IPS DF 4.7 (cell line): Measurements from ENCODE around the gene EPN2.
A peak's percentile ranks its signal among the peaks of the same experiment; 100 is the strongest.
"Not testable (repeated sequence)": the region's sequence is repeated elsewhere in the genome, so short reads cannot be mapped to it uniquely, and the experiment has no call there.

Source experiments
- DNase-seq: peaks from one replicate; pipeline ENCODE4 v3.0.0-alpha.2; 2013; ENCODE audit warnings: low spot score; ENCODE audit errors: extremely low read depth

EPN2 gene

DNA sequence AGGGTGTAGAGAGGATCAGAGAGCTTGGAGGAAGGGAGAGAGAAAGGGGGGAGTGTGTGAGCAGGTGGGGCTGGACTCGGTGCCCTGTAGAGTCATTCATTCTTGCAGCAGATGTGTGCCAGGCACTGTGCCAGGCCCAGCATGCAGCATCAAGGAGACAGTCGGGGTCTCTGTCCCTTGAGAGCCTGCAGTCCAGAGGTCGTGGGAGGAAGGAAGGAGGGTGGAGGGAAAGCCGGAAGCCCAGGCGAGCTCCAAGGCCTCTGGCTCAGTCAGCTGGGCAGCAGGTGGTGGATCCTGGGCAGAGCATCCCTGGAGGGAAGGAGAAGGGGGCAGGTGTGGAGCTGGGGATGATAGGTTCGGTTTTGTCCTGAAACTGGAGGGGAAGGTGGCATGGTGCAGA lies 27.5 kb downstream of the EPN2 start:
- DNase-seq, result no peak

DNA sequence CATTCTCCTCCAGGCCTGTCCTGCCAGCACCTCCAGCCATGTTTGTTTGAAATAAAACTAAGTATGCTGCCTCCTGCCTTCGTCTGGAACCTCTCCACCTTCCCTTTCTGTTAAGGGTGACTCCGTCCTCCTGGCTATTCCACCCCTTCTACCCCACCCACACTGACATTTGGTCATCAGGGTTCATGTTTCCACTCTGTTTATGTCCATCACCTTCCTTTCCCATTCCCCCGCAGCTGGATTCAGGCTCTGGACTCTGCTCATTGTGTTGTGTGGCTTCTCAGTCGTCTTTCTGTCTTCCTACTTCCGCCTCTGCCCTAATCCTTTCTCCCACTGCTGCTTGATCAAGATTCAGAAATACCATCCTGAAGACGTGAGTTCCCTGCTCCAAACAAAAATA lies 28.6 kb downstream of the EPN2 start:
- no peak for DNase-seq

DNA sequence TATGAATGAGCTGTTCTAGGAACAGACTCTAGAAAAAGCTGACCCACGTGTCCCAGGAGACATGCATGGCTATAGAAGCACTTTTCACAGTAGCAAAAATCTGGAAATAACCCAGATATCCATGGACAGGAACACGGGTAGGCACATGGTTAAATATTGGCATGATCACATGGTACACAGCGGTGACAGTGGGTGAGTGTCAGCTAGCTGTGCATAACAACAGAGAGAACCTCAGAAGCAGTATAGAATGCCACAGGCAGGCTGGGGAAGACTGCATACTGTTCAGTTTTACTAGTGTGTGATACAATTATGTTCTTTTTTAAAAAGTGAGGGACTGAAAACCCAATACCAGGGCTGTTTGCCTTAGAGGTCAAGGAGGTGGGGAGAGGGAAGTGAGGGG lies 31.4 kb downstream of the EPN2 start:
- DNase-seq, result no peak

DNA sequence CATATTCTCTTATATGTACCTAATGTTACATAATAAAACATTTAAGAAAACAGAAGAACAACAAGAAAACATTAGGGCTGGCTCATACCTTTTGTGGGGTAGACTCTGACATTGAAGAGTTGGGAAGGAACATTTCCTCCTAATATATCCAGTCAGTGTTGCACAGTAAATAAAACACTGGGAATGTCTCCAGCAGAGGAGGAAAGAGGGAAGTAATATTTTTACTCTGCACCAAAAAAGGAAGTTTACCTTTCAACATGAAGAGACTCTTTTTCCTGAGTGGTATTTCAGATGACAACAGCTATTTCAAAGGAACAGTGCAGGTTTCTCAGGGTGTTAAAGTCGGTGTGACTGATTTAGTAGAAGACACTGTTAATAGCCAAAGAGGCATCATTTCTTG lies 31.9 kb downstream of the EPN2 start:
- DNase-seq, result no peak

DNA sequence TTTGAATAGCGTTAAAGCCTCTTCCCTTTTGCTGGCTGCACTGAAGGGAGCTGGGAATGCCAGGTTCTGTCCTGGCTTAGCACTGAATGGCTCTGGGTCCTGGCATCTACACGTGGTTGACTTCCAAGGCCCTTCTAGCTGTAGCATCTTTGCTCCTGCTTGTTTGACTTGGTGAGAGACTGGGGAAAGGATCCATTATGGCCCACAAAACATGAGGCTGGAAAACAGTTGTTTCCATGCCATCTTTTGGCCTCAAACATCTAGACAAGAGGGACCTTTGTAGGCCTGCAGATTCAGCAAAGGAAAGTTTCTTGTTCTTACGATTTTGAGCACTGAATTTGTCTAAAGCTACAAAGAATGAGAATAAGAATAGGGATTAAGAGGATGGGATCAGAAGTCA lies 32.5 kb downstream of the EPN2 start:
- no peak for DNase-seq

DNA sequence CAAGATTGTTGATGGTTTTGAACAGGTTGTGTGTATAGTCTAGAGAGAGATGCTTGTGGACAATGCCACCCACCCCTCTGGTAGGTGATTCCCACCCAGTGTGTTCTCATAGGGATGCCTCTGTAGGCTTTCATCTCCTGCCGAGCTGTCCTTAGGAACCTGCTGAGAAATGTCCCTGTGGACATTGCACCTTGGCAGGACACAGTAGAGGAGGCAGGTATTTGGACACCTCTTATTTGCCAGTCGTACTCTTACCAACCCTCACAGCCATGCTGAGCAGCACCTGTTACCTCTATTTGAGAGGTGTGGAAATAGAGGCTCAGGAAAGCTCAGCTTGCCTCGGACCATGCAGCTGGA lies 33.2 kb downstream of the EPN2 start:
- DNase-seq, result no peak

DNA sequence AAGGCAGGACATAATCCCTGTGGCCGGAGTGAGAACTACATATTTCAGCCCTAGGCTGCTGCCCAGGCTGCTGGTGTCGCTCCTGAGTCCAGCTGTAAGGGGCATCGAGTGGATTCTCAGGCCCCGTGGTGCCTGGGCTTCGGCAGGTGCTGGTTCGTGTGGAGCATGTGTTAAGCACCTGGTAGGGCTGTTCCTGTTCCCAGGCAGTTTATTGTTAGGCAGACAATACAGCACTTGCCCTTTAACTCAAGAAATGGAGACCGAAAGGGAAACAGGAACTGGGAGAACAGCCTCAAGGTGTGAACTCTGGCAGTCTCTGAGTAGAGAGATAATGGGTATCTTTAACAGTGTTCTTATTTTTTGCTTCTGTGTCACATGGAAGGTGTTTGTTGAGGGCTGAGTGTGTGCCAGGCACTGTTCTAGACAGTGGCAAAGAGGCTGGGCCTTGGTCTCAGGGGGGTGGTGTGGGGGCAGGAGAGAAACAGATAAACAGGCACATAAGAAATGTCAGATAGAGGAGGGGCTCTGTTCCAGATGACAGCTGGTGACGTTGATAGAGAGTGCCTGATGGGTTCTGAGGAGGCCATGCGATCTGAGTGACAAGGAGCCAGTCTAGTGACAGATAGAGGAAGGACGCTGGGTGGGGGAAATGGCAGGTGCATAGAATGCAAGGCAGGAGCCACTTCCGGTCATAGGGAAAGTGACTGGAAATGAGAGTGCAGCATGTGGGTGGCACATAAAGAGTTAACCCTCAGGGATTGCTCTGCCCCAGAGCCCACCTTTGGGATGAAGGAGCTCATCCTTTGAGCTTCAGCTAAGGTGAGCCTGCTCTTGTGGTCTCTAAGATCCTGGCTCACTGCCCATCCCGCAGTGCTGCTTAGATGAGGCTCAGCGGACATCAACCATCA lies 33.8 kb downstream of the EPN2 start:
- no peak for DNase-seq

DNA sequence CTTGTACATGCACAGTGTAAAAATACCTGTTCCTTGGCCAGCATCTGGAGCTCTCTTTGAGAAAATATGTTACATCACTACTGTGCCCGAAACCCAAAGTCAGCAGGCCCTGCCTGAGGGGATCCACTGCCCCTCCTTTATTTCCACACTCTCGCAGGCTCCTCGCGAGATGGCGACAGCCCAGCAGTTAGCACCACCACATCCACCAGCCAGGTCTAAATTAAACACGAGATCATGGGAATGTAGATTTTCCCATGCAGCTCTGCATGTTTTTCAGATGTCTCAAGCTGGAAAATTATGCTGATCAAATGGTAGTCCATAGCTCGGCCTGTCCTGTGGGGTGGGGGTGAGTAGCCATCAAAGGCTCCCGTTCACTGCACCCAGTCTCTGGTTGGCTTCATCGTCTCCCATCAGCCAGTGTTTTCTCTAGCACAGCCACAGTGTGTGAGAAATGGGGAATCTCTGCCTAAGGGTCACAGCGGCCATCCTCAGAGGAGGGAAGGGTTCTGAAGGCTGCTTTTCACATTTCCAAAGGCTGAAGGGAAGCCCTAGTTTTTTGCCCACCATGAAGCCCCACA lies 34.7 kb downstream of the EPN2 start:
- no peak for DNase-seq

DNA sequence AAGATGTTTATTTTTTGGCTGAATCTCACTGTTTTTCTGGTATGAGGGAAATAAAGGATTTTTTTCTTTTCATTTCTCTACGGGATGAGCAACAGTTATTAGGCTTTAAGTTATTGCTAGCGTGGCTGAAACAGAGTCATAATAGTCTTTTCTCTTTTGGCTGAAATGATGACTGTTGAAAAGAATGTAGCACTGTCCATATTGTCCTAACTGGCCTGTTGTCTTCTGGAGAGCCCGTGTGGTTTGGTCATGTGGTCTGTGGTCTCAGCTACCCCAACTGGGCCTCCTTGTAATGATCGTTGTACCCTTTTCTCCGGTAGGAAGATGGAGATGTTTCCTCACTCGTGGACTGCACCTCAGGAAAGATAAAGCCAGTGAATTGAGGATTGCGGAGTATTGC lies 36.6 kb downstream of the EPN2 start:
- no peak for DNase-seq

DNA sequence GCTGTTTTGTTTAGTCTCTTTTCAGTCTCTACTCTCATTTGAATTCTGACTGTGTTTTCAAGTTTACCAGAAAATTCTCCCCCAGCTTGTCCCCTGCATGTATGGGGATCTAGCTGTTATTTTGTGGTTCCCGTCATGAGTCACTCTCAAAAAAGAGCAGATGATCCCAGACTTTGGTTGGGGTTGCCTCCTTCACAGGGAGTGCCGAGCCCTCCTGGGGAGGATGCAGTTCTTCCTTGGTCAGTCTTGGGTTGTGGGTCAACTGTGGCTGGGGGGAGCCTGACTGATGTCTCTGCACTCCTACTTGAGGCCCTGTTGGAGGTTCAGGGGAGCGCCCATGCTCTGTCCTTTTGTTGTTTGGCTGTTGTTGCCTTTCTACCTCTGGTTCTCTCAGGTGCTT lies 37.7 kb downstream of the EPN2 start:
- DNase-seq, result no peak

DNA sequence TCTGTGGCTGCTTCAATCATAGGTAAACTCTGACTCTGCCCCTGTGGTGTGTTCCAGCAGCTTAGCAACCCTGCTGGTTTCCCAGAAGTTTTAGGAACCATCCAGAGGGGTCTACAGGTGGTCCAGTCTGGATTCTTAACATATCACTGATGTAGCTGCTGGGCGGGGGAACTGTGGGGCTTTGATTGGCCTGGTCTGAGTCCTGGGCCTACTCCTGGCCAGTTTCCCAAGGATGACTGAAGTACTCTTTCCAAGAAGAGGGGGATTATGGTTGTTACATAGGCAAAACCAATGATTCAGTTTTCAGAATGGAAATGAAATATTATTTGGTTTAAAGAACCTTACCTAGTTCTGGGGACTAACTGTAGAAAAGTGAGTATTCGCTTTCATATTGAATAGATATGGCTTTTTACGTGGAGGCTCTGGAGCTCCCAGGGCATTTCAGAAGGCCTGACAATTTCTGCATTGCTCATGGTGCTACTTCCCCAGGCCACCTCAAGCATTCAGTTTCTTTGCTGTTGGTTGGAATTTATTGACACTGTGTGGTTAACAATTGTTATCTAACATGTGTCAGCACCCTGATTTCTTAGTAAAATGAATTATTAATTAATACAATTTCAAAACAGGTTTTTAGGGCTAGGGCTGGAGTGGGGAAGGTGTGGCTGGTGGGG lies 38.4 kb downstream of the EPN2 start:
- no peak for DNase-seq

DNA sequence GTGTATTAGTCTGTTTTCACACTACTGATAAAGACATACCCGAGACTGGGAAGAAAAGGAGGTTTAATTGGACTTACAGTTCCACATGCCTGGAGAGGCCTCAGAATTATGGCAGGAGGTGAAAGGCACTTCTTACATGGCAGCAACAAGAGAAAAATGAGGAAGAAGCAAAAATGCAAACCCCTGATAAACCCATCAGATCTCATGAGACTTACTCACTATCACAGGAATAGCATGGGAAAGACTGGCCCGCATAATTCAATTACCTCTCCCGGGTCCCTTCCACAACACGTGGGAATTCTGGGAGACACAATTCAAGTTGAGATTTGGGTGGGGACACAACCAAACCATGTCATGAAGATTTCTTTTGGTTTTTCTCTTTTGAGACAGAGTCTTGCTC lies 41.1 kb downstream of the EPN2 start:
- DNase-seq, result not testable (repeated sequence)

DNA sequence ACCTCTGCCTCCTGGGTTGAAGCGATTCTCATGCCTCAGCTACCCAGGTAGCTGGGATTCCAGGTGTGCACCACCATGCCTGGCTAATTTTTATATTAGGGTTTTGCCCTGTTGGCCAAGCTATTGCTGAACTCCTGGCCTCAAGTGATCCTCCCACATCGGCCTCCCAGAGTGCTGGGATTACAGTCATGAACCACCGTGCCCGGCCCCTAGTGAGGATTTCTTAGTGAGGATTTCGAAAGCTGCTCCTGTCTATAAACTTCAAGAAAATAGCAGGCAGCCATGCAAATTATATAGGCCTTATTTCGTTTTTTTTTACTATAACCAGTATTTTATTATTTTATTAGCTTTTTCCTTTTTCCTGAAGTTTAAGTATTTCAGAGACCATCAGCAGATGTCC lies 41.6 kb downstream of the EPN2 start:
- DNase-seq, result no peak

DNA sequence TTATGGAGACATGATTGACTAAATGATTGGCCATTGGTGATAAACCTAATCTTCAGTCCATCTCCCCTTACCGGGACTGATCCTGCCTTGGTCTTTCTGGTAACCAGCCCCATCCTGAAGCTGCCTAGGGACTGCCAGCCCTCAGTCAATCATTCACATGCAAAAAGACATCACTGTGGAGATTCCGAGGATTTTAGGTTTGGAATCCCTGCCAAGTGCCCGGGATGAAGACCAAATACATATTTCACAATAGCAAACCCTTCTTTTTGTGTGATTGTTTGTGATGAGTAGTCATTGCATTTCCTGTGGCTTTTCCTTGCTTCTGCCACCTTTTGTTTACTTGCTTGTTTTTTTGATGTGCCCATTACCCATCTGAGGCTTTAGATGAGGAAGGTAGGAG lies 44.0 kb downstream of the EPN2 start:
- DNase-seq, result no peak

DNA sequence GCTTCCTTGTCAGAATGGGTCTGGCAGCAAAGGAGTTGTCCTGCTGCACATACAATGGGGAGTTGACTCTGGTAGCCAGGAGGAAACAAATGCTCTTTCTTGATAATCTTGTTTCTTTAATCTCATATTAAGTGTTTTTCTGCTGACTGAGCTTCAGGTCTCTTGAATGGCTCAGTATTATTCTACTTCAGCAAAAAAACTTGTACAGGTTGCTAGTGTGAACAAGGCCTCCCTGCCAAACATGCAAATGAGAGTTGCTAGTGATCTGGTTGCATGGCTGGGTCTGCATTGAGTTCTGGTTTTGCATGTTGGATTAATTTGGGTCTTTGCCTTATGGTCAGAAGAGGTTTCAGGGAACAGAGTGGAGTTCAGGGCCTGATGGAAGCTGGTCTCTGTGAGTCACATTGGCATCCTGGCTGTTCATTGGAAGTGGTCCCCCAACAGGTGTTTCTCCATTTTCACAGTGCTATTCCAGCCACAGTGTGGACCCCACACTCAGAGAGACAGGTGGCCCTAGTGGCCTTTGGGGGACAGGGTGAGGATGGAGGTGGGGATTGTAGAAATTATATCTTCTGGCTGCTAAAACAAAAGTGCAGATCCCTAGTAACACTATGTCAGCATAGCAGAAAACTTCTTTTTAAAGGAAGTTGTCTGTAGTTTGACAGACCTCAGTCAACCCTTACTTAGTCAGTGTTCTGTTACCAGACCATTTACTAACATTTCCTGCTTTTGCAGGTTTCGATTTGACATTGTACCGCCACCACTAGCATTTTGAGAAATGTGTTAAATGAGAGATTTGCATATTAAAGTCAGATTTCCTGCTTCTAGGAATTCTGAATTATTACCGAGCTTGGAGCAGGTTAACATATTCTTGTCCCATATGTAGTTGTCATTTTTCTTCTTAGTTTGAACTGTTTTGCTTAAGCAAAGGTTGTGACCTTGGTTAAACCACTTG lies 47.1 kb downstream of the EPN2 start:
- DNase-seq, result no peak

DNA sequence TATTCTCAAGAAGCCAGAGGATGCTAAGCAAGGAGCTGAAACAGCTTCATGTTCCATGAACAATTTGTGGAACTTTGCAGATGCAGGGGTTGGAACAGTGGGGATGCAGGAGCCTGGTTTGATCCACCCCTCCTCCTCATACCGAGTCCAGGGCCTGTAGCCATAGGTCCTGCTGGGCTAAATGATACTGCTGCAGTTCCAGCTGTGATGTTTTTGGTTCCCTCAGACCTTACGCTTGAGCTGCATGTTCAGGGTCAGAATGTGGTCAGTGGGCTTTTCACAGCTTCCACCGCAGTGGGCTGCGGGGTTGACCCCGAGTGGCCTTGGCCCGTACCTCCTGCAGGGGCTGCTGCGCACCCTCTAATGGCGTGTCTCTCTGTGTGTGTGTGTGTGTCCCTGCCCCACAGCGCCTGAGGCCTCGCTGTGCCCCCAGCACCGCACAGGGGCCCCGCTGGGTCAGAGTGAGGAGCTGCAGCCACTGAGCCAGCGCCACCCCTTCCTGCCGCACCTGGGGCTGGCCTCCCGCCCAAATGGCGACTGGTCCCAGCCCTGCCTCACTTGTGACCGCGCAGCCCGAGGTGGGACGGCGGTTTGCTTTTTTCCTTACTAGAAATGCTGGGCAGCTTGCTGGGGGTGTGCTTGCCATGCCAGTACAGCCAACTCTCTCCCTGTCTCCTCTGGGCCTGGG lies 48.2 kb downstream of the EPN2 start:
- DNase-seq, result no peak

DNA sequence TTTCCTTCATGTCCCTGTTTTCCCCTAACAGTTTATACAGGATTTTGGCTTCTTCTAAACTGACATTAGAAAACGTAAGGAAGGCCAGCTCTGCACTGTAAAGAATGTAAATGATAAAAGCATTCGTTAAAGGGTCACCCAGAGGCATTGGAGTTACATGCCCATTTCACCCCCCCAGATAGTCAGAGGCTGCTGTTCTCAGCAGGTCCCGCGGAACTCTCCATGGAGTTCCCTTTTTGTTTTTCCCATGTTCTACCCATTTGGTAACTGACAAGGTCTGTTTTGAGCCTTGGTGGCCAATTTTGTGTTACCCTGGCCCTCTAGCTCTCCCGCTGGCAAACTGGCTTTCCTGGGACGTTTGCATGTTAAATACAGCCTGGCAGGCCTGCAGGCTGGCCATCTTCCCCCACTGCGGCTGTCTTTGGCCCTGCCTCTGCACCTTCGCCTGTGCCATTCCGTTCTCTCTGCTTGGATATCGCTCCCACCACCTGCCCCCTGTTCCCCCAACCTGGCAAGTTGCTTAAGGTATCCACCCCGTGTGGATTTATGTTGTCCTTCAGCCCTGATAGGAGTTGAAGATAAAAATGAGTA lies 49.7 kb downstream of the EPN2 start:
- DNase-seq, result no peak

DNA sequence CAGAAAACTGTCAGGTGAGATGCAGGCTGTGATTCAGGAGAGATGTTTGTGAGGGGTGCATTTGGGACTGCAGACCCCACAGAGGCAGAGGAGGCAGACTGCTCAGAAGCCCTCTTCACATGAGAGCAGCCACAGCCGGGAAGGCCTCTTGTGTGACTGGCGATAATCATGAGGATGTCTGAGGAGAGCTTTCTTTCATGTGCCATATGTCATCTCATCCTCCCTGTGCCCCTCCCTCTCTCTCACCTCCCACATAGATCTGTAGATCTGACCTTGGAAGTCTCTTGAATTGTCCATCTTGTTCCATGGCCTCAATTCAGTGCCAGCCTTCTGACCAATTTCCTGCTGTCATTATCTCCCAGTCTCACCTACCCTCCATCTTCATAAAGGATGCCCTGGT lies 50.5 kb downstream of the EPN2 start:
- DNase-seq, result no peak

DNA sequence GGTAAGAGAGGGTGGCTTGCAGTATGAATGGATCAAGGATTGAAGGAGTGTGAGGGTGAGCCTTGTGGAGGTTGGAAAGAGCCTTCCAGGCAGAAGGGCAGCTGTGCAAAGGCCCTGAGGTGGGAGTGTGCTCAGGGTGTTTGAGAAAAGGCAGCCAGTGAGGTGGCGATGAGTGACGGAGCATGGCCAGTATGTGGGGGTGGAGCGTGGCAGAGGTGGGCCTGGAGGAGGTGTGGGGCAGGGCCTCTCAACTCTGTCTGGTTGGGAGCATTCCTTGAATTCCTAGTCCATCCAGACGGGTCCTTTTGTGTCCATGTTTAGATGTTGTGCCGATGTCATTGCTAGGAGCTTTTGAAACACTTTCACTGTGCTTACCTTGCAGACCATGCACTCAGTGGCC lies 51.3 kb downstream of the EPN2 start:
- peak; percentile 25 for DNase-seq

DNA sequence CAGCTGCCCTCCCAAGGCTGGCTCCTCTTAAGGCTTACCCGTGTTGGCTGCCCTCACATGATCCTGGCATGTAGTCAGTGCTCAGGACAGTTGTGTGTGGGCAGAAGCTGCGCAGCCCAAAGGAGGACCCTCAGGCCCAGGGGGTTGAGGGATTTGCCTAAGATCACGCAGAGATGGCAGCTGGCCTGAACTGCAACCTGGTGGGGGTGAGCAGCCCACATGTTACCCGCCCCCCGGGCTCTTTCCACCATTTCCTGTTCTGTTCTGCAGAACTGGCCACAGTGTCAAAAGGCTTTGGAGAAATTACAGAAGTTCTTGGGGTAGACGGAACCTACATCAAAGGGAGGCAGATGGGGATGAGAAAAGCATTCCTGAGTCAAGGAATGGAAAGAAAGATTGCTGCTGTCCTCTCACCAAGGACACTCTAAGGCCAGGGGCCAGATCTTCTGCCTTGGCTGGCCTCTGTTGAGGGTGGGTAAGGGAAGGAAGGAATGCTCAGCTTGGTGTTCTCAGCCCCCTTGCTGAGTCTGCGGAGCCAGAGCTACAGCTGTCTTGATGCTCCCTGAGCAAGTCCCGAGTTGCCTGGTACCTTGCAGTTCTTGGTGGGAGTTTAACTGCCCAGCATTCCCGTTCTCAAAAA lies 53.0 kb downstream of the EPN2 start:
- no peak for DNase-seq
